Measurements from ENCODE around the gene TTLL11.

TTLL11 gene

DNA sequence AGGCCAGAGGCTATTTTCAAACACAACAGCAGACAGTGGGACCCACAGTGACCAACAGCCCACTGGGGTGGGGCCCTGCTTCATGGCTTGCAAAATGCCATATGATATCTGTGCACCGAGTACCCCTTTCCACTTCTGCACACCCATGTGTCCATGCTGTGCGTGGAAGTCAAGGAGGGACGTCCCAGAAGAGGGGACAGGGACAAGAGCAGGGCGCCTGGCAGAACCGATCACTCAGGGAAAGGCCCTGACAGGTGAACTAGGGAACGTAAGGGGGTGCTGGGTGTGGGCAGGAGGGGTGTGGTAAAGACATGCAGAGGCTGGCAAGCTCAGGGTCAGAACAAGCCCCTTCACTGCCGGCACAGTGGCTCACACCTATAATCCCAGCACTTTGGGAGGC, 7.6 kb upstream of the TTLL11 start:
- no peak for ATAC-seq (ENCODE audit: low read depth)
- DNase-seq (ENCODE audit: low spot score), result no peak
- no peak overlapping the region for H3K27ac ChIP-seq (ENCODE audit: poor library complexity, severe bottlenecking)
- H3K36me3 ChIP-seq (ENCODE audit: low read depth), result no peaks in the 10 kb centered on the region
- no peak overlapping the region for H3K4me3 ChIP-seq (ENCODE audit: severe bottlenecking)
- no peaks in the 10 kb centered on the region for H3K9me3 ChIP-seq (ENCODE audit: severe bottlenecking)
- no peaks in the 10 kb centered on the region for H3K4me1 ChIP-seq (ENCODE audit: insufficient read depth, poor library complexity, severe bottlenecking)
- H3K27me3 ChIP-seq (ENCODE audit: insufficient read depth, poor library complexity, severe bottlenecking), result no peaks in the 10 kb centered on the region
- TF ChIP-seq CTCF (IDR thresholded peaks at IDR 0.05; ENCODE audit: poor library complexity, severe bottlenecking), result no peak

- Histone ChIP-seq H3K4me1 (ENCODE audit: insufficient read depth, poor library complexity, severe bottlenecking) (no peaks in the 10 kb centered on the region), H3K27me3 (ENCODE audit: insufficient read depth, poor library complexity, severe bottlenecking) (no peaks in the 10 kb centered on the region), H3K27ac (ENCODE audit: poor library complexity, severe bottlenecking) (no peak overlapping the region), H3K36me3 (ENCODE audit: low read depth) (no peaks in the 10 kb centered on the region), H3K4me3 (ENCODE audit: severe bottlenecking) (no peak overlapping the region), H3K9me3 (ENCODE audit: severe bottlenecking) (no peaks in the 10 kb centered on the region)
- DNase-seq (ENCODE audit: low spot score) (no peak), ATAC-seq (ENCODE audit: low read depth) (peak; percentile 86)
- peak; percentile 90 for TF ChIP-seq CTCF (IDR thresholded peaks at IDR 0.05; ENCODE audit: poor library complexity, severe bottlenecking)
These were observed 6.3 kb upstream of the TTLL11 start for GRCh38 chr9:122099271-122099869.

DNA sequence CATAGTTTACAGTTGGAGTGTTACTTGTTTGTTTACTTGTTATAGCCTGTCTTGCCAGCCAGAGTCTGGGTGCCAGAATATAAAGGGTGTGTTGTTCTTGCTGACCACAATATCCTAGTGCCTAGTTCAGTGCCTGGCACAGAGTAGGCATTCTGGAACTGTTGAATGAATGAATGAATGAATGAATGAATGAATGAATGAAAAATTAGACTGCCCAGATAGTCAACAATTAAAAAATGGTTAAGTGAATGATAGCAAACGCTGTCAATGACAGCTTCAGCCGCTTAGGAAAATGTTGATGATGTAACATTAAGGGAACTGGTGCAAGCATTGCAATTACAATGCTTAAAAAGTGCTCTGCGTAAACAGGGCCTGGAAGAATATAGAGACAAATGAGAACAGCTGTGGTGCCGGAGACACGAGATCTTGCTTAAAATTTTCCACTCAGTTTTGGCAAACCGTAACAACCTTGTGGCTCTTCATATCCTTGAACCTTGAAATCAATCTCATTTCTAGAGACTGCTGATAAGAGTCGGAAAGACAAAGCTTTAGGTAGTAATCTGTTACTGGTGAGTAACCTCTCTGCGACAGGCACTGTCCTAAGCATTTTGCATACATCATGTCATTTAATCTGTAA, 4.7 kb upstream of the TTLL11 start:
- Histone ChIP-seq H3K9me3 (ENCODE audit: severe bottlenecking) (no peaks in the 10 kb centered on the region), H3K4me1 (ENCODE audit: insufficient read depth, poor library complexity, severe bottlenecking) (no peaks in the 10 kb centered on the region), H3K27me3 (ENCODE audit: insufficient read depth, poor library complexity, severe bottlenecking) (no peaks in the 10 kb centered on the region), H3K4me3 (ENCODE audit: severe bottlenecking) (no peak overlapping the region), H3K27ac (ENCODE audit: poor library complexity, severe bottlenecking) (no peak overlapping the region), H3K36me3 (ENCODE audit: low read depth) (no peaks in the 10 kb centered on the region)
- no peak for ATAC-seq (ENCODE audit: low read depth)
- DNase-seq (ENCODE audit: low spot score), result no peak
- TF ChIP-seq CTCF (IDR thresholded peaks at IDR 0.05; ENCODE audit: poor library complexity, severe bottlenecking), result no peak

DNA sequence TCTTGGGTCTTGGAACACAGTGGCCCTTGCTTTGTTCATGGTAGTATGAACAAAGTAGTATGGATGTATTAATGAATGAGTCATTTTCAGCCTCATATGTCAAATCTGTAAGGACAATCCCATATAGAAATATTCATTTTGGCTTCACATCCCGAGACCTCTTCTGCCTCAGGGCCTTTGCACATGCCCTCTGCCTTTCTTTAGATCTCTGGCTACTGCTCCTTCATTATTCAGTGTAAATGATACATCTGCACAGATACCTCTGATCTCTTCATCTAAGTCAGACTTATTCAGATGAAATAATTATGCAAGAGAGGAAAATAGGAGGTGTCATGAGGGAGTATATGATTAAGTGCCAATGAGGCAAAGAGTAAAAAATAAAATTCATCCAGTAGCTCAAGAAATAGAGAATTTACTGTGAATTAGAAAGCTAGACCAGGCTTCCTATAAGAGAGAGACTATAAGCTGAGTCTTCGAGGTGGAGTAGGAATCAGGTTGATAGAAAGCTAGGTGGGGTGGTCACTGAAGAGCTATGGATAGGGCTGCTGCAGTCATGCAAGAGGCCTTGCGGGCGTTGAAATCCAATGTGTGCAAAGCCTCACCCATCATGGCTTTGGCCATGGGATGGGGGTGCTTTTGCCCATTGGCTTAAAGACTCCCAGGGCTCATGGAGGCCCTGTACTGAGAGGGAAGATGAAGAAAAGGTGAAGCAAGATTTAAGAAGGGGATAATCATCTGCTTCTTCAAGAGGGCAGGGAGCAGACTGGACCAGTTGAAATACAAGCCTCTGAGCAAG, 3.7 kb upstream of the TTLL11 start:
- ATAC-seq (ENCODE audit: low read depth) (no peak), DNase-seq (ENCODE audit: low spot score) (no peak)
- Histone ChIP-seq H3K36me3 (ENCODE audit: low read depth) (no peaks in the 10 kb centered on the region), H3K4me3 (ENCODE audit: severe bottlenecking) (no peak overlapping the region), H3K27me3 (ENCODE audit: insufficient read depth, poor library complexity, severe bottlenecking) (no peaks in the 10 kb centered on the region), H3K27ac (ENCODE audit: poor library complexity, severe bottlenecking) (no peak overlapping the region), H3K4me1 (ENCODE audit: insufficient read depth, poor library complexity, severe bottlenecking) (no peaks in the 10 kb centered on the region), H3K9me3 (ENCODE audit: severe bottlenecking) (no peaks in the 10 kb centered on the region)
- no peak for TF ChIP-seq CTCF (IDR thresholded peaks at IDR 0.05; ENCODE audit: poor library complexity, severe bottlenecking)

Data from RWPE2 (cell line).